Endodermal cell (in vitro differentiated cells): Measurements from ENCODE around the gene EXOC8. TPM values are rescaled to one million over a fixed set of nuclear protein-coding genes. Genes with fewer than 3 reads are reported as not detected.

Experiments
- DNase-seq: peaks from one replicate; pipeline ENCODE4 v3.0.0-alpha.2; 2017
- H3K27ac ChIP-seq: 2 replicates; pipeline ENCODE4 v1.5.1; 2013; ENCODE audit warnings: mild to moderate bottlenecking, low read depth, low read length, moderate library complexity
- H3K27me3 ChIP-seq: 2 replicates; pipeline ENCODE4 v1.6.1; 2013; ENCODE audit warnings: mild to moderate bottlenecking, low read length, moderate library complexity; ENCODE audit not compliant: insufficient read depth, control insufficient read depth, poor library complexity, severe bottlenecking
- H3K36me3 ChIP-seq: 2 replicates; pipeline ENCODE4 v1.7.0; 2013; ENCODE audit warnings: mild to moderate bottlenecking, low read length, moderate library complexity; ENCODE audit not compliant: control insufficient read depth, insufficient read depth
- H3K4me1 ChIP-seq: one replicate; pipeline ENCODE4 v1.7.0; 2013; ENCODE audit warnings: low read length; ENCODE audit not compliant: control insufficient read depth, insufficient read depth
- H3K4me3 ChIP-seq: 2 replicates; pipeline ENCODE4 v1.5.1; 2013; ENCODE audit warnings: mild to moderate bottlenecking, low read length, moderate library complexity
- H3K9ac ChIP-seq: 2 replicates; pipeline ENCODE4 v1.6.1; 2013; ENCODE audit warnings: mild to moderate bottlenecking, low read length, moderate library complexity; ENCODE audit not compliant: poor library complexity, severe bottlenecking; ENCODE audit errors: extremely low read depth
- H3K9me3 ChIP-seq: 2 replicates; pipeline ENCODE4 v1.6.1; 2013; ENCODE audit warnings: mild to moderate bottlenecking, low read length, moderate library complexity; ENCODE audit not compliant: control insufficient read depth
- H3K27ac Mint-ChIP-seq: 2 replicates; pipeline ENCODE4 v1.8.0; 2020; ENCODE audit warnings: mixed read lengths
- H3K27me3 Mint-ChIP-seq: 2 replicates; pipeline ENCODE4 v1.8.0; 2021; ENCODE audit warnings: mild to moderate bottlenecking, mixed read lengths; ENCODE audit not compliant: insufficient read depth
- H3K36me3 Mint-ChIP-seq: 2 replicates; pipeline ENCODE4 v1.8.0; 2020; ENCODE audit warnings: low read depth, mixed read lengths
- H3K4me1 Mint-ChIP-seq: 2 replicates; pipeline ENCODE4 v1.8.0; 2020; ENCODE audit warnings: mixed read lengths
- H3K4me3 Mint-ChIP-seq: 2 replicates; pipeline ENCODE4 v1.8.0; 2020; ENCODE audit warnings: mild to moderate bottlenecking, moderate library complexity, mixed read lengths
- H3K9me3 Mint-ChIP-seq: 2 replicates; pipeline ENCODE4 v1.8.0; 2020; ENCODE audit warnings: mild to moderate bottlenecking, mixed read lengths
- WGBS, 2 experiments: methylation state at CpG; one replicate each; pipeline versions ENCODE4 v1.1.5 to v1.1.7; 2013; ENCODE audit warnings: missing lambda C conversion rate in 2 of 2, mixed read lengths in 1 of 2; ENCODE audit not compliant: insufficient coverage in 1 of 2, insufficient read length in 1 of 2; 5-methylcytosine and 5-hydroxymethylcytosine counted together
- total RNA-seq, 2 donors: library from RNA; stranded (reverse); fragmentation: NEBNext Ultra II Directional in 1 of 2; extraction: Animal tissue kit (Norgen Biotek cat#: 25700) in 1 of 2; gene quantifications; 2 replicates in 1 of 2; 3 replicates in 1 of 2; pipeline ENCODE4 v1.2.1, GENCODE V29; 2021
- TF ChIP-seq, protein P1 (sequence below): fragments of 200-600 bp; sonication (generic); conservative IDR thresholded peaks from 2 replicates; pipeline ENCODE4 v1.5.0; 2021; ENCODE audit warnings: antibody characterized with exemption, mild to moderate bottlenecking

EXOC8 gene
- total RNA-seq, 2 donors from 2014 or later: 9.9 to 13.1 TPM

DNA sequence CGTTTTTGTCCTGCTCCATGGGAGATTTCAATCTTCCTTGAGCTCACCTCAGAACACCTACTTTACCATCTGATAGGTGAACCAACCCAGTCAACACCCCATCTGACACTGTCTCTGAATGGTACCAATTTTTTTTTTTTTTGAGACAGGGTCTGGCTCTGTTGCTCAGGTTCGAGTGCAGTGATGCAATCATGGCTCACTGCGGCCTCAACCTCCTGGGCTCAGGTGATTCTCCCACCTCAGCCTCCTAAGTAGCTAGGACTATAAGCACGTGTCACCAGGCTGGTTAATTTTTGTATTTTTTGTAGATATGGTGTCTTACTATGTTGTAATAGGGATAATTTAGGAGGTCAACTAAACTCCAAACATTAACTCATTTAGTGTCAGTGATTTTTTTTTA lies 36.7 kb upstream of the EXOC8 start:
- Mint-ChIP-seq H3K9me3 (no peaks in the 10 kb centered on the region), H3K27me3 (no peaks in the 10 kb centered on the region), H3K4me1 (peaks cover 24% of the 10 kb centered on the region), H3K27ac (no peak overlapping the region), H3K36me3 (peaks cover 2% of the 10 kb centered on the region), H3K4me3 (no peak overlapping the region)
- TF ChIP-seq, protein P1, sequence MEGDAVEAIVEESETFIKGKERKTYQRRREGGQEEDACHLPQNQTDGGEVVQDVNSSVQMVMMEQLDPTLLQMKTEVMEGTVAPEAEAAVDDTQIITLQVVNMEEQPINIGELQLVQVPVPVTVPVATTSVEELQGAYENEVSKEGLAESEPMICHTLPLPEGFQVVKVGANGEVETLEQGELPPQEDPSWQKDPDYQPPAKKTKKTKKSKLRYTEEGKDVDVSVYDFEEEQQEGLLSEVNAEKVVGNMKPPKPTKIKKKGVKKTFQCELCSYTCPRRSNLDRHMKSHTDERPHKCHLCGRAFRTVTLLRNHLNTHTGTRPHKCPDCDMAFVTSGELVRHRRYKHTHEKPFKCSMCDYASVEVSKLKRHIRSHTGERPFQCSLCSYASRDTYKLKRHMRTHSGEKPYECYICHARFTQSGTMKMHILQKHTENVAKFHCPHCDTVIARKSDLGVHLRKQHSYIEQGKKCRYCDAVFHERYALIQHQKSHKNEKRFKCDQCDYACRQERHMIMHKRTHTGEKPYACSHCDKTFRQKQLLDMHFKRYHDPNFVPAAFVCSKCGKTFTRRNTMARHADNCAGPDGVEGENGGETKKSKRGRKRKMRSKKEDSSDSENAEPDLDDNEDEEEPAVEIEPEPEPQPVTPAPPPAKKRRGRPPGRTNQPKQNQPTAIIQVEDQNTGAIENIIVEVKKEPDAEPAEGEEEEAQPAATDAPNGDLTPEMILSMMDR: no peak
- Histone ChIP-seq H3K36me3 (peaks cover 5% of the 10 kb centered on the region), H3K9ac (no peak overlapping the region), H3K9me3 (no peaks in the 10 kb centered on the region), H3K27ac (no peak overlapping the region), H3K4me3 (no peak overlapping the region), H3K27me3 (no peaks in the 10 kb centered on the region), H3K4me1 (peaks cover 4% of the 10 kb centered on the region)
- no peak for DNase-seq
- 89 to 92% methylated on average over 3 of the region's 4 CpGs for WGBS, 2 experiments

DNA sequence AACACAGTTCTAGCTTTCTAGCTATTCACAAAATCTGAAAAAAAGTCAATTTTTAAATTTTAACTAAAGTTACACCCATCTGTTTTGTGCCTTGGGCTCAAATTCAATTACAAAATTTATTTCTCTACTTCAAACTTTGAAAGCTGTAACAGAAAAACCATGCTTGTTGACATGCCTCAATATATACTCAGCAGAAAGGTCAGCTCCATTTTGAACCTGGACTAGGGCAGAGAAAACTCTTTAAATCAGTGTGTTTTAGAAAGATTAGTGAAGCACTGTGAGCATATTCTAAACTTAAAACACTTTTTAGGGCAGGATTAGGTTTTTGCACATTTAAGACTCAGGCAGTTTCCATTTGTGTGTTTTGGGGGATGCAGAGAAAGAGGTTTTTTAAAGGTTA lies 34.8 kb upstream of the EXOC8 start:
- Mint-ChIP-seq H3K9me3 (no peaks in the 10 kb centered on the region), H3K27ac (no peak overlapping the region), H3K27me3 (no peaks in the 10 kb centered on the region), H3K36me3 (peaks cover 2% of the 10 kb centered on the region), H3K4me1 (peaks cover 12% of the 10 kb centered on the region), H3K4me3 (no peak overlapping the region)
- Histone ChIP-seq H3K9me3 (no peaks in the 10 kb centered on the region), H3K9ac (no peak overlapping the region), H3K4me3 (no peak overlapping the region), H3K4me1 (no peaks in the 10 kb centered on the region), H3K36me3 (peaks cover 5% of the 10 kb centered on the region), H3K27ac (no peak overlapping the region), H3K27me3 (no peaks in the 10 kb centered on the region)
- DNase-seq: no peak
- TF ChIP-seq, protein P1: no peak

DNA sequence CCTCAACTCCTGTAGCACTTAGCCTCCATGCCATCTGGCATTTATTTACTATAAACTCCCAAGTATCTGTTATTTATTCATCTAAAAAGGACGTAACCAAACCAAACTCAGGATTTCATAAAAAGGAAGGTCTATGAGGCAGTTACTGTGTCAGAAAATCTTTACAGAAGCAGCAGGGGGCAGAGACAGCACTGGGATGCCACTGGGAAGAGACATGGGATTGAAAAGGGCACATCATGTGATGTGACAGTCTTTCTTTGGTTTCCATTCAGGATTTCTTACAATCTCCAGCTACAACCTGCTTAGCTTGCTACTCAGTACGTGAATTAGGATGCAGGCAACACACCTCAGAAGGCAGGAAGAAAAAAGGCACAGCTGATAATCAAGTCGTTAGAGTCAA lies 31.6 kb upstream of the EXOC8 start:
- Mint-ChIP-seq H3K9me3 (no peaks in the 10 kb centered on the region), H3K27me3 (no peaks in the 10 kb centered on the region), H3K4me1 (peaks cover 4% of the 10 kb centered on the region), H3K4me3 (no peak overlapping the region), H3K27ac (no peak overlapping the region), H3K36me3 (peaks cover 5% of the 10 kb centered on the region)
- Histone ChIP-seq H3K4me3 (no peak overlapping the region), H3K9me3 (no peaks in the 10 kb centered on the region), H3K4me1 (no peaks in the 10 kb centered on the region), H3K27ac (no peak overlapping the region), H3K9ac (no peak overlapping the region), H3K27me3 (no peaks in the 10 kb centered on the region), H3K36me3 (peaks cover 5% of the 10 kb centered on the region)
- DNase-seq: no peak
- TF ChIP-seq, protein P1: no peak
- WGBS, 2 experiments: 86 to 100% methylated on average over 1 to 3 of the region's 3 CpGs
